PFSK-1 (cell line): ENCODE data around the gene KCNJ16.

Experiments used
- FOXP2 ChIP-seq: optimal IDR thresholded peaks from 2 replicates; pipeline ENCODE3; 2011; ENCODE audit warnings: borderline replicate concordance, control low read depth, inconsistent platforms; ENCODE audit not compliant: insufficient read depth; ENCODE audit errors: extremely low read length, extremely low read depth
- POLR2AphosphoS5 ChIP-seq: IDR thresholded peaks from 2 replicates; pipeline ENCODE4 v1.6.1; 2012; ENCODE audit warnings: low read depth, mild to moderate bottlenecking, control low read depth, low read length, moderate library complexity
- SIN3A ChIP-seq: IDR thresholded peaks from 2 replicates; pipeline ENCODE4 v1.6.1; 2012; ENCODE audit warnings: mild to moderate bottlenecking, low read length, moderate library complexity, borderline replicate concordance; ENCODE audit not compliant: insufficient read depth
- TAF1 ChIP-seq: IDR thresholded peaks from 2 replicates; pipeline ENCODE4 v1.6.1; 2012; ENCODE audit warnings: low read length, control low read depth, borderline replicate concordance; ENCODE audit not compliant: insufficient read depth
- TF ChIP-seq, protein P1 (sequence below), 2 experiments: IDR thresholded peaks; 2 replicates each; pipeline versions ENCODE4 v1.6.1 to v1.8.0; 2011 to 2012; ENCODE audit warnings: low read depth in 2 of 2, low read length in 2 of 2, control low read depth in 1 of 2, inconsistent platforms in 1 of 2, mild to moderate bottlenecking in 1 of 2, moderate library complexity in 1 of 2; ENCODE audit not compliant: insufficient read depth in 1 of 2

Gene KCNJ16

GRCh38 chr17:70102531-70102930, 27.5 kb downstream of the KCNJ16 start:
- TF ChIP-seq, protein P1, sequence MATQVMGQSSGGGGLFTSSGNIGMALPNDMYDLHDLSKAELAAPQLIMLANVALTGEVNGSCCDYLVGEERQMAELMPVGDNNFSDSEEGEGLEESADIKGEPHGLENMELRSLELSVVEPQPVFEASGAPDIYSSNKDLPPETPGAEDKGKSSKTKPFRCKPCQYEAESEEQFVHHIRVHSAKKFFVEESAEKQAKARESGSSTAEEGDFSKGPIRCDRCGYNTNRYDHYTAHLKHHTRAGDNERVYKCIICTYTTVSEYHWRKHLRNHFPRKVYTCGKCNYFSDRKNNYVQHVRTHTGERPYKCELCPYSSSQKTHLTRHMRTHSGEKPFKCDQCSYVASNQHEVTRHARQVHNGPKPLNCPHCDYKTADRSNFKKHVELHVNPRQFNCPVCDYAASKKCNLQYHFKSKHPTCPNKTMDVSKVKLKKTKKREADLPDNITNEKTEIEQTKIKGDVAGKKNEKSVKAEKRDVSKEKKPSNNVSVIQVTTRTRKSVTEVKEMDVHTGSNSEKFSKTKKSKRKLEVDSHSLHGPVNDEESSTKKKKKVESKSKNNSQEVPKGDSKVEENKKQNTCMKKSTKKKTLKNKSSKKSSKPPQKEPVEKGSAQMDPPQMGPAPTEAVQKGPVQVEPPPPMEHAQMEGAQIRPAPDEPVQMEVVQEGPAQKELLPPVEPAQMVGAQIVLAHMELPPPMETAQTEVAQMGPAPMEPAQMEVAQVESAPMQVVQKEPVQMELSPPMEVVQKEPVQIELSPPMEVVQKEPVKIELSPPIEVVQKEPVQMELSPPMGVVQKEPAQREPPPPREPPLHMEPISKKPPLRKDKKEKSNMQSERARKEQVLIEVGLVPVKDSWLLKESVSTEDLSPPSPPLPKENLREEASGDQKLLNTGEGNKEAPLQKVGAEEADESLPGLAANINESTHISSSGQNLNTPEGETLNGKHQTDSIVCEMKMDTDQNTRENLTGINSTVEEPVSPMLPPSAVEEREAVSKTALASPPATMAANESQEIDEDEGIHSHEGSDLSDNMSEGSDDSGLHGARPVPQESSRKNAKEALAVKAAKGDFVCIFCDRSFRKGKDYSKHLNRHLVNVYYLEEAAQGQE (IDR thresholded peaks at IDR 0.05; ENCODE audit: insufficient read depth in 1 of 2, low read depth in 2 of 2, low read length in 2 of 2): no peak
- no peak for TF ChIP-seq TAF1
- TF ChIP-seq POLR2AphosphoS5: no peak

DNA sequence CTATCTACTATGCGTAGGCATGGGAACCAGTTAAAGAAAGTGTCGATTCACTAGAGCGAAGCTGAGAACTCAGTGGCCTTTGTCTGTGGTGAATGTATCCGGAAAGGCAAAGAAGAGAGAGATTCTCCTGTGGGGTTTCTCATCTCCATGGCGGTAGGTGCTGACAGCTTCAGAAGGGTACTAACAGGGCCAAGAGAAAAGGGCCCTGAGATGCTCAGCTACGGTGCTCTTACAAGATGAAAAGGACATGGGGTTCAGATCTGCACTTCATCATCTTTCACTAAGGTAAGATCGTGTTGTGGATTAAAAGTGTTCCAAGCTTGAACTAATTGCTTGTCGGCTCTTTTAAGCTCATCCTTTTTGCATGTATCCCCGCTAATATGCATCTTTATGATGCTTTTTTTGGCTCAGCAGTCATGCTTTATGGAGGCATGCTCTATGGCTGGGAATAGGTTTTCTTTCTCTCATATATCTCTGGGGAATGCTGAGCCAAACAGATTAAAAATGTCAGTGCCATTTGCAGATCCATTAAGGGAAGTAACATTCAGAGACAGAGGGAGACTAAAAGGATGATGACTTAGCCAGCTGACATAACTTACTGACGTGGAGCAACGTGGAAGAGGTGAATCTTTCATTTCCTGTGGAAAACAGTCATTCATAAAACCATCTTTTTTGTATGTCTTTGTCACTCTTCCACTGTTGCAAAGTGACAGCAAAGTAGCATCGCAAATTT, 29.9 kb downstream of the KCNJ16 start:
- no peak for TF ChIP-seq POLR2AphosphoS5
- 0 out of 2 replicates have a peak, but pooled peaks have one; percentile 26 for TF ChIP-seq SIN3A

GRCh38 chr17:70105641-70106040, 30.6 kb downstream of the KCNJ16 start:
- TF ChIP-seq SIN3A (no peak), POLR2AphosphoS5 (no peak), TAF1 (no peak), FOXP2 (no peak)
- TF ChIP-seq, protein P1 (IDR thresholded peaks at IDR 0.05; ENCODE audit: insufficient read depth in 1 of 2, low read depth in 2 of 2, low read length in 2 of 2): no peak

GRCh38 chr17:70106551-70106950, 31.5 kb downstream of the KCNJ16 start:
- TF ChIP-seq POLR2AphosphoS5 (no peak), FOXP2 (no peak), SIN3A (no peak), TAF1 (no peak)

GRCh38 chr17:70107441-70107840, 32.4 kb downstream of the KCNJ16 start:
- TF ChIP-seq POLR2AphosphoS5 (no peak), TAF1 (no peak), FOXP2 (no peak), SIN3A (no peak)
- TF ChIP-seq, protein P1 (IDR thresholded peaks at IDR 0.05; ENCODE audit: insufficient read depth in 1 of 2, low read depth in 2 of 2, low read length in 2 of 2): no peak

GRCh38 chr17:70107904-70108565, 33.0 kb downstream of the KCNJ16 start:
- TF ChIP-seq FOXP2: no peak
- TF ChIP-seq, protein P1 (IDR thresholded peaks at IDR 0.05; ENCODE audit: insufficient read depth in 1 of 2, low read depth in 2 of 2, low read length in 2 of 2): no peak
- TF ChIP-seq TAF1: no peak
- TF ChIP-seq SIN3A: no peak
- TF ChIP-seq POLR2AphosphoS5: no peak
